Measurements from ENCODE around the gene TBC1D5.

DNA sequence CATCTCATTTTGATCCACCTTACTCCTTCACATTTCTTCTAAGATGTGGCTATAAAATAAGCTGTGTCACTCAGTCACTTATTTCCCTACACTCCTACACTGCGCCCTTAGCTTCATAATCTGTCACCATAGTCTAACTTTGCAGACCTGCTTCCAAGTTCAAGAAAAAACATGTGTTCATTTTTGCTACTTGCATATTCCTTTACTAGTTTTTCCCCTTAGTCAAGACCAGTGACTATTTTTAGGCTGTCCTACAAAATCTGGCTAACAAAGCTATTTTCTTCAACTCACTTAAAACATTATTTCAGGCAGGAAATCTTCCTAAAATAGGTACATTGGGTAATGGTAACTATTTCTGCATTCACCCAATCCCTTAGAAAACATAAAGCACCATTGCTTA, 272.5 kb downstream of the TBC1D5 start:
- TF ChIP-seq, protein P1, sequence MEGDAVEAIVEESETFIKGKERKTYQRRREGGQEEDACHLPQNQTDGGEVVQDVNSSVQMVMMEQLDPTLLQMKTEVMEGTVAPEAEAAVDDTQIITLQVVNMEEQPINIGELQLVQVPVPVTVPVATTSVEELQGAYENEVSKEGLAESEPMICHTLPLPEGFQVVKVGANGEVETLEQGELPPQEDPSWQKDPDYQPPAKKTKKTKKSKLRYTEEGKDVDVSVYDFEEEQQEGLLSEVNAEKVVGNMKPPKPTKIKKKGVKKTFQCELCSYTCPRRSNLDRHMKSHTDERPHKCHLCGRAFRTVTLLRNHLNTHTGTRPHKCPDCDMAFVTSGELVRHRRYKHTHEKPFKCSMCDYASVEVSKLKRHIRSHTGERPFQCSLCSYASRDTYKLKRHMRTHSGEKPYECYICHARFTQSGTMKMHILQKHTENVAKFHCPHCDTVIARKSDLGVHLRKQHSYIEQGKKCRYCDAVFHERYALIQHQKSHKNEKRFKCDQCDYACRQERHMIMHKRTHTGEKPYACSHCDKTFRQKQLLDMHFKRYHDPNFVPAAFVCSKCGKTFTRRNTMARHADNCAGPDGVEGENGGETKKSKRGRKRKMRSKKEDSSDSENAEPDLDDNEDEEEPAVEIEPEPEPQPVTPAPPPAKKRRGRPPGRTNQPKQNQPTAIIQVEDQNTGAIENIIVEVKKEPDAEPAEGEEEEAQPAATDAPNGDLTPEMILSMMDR (conservative IDR thresholded peaks at IDR 0.05; ENCODE audit: low read depth, low read length) = no peak
- TF ChIP-seq RFX5 (IDR thresholded peaks at IDR 0.05; ENCODE audit: low read depth, low read length) = no peak
- TF ChIP-seq, protein P2, sequence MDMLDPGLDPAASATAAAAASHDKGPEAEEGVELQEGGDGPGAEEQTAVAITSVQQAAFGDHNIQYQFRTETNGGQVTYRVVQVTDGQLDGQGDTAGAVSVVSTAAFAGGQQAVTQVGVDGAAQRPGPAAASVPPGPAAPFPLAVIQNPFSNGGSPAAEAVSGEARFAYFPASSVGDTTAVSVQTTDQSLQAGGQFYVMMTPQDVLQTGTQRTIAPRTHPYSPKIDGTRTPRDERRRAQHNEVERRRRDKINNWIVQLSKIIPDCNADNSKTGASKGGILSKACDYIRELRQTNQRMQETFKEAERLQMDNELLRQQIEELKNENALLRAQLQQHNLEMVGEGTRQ (IDR thresholded peaks at IDR 0.05; ENCODE audit: low read depth, low read length) = no peak
- no peak for TF ChIP-seq RCOR1 (IDR thresholded peaks at IDR 0.05; ENCODE audit: insufficient replicate concordance, low read length)
- TF ChIP-seq CHD1 (IDR thresholded peaks at IDR 0.05; ENCODE audit: low read depth, low read length) = no peak
- TF ChIP-seq MAZ (IDR thresholded peaks at IDR 0.05; ENCODE audit: borderline replicate concordance, low read depth, low read length) = no peak
- no peak for TF ChIP-seq POLR2A (IDR thresholded peaks at IDR 0.05; ENCODE audit: low read depth, low read length)
- TF ChIP-seq MAFK (IDR thresholded peaks at IDR 0.05; ENCODE audit: low read depth, low read length) = no peak
- no peak for TF ChIP-seq NFE2L2 (IDR thresholded peaks at IDR 0.05; ENCODE audit: low read depth, low read length)
- no peak for TF ChIP-seq RAD21 (IDR thresholded peaks at IDR 0.05; ENCODE audit: low read length)

Data from IMR-90 (cell line).